ENCODE measurements around the gene CLIC3.

GRCh38 chr9:137041124-137041523, 44.8 kb upstream of the CLIC3 start:
- no peak for TF ChIP-seq CTCF (IDR thresholded peaks at IDR 0.05)
- no peak for TF ChIP-seq POLR2A (IDR thresholded peaks at IDR 0.05)
